HepG2 (cell line): ENCODE results near the gene IFT80. TPM values are rescaled to one million over a fixed set of nuclear protein-coding genes. Genes with fewer than 3 reads are reported as not detected.

Experiments
- ATAC-seq: fragments of 200-7000 bp; cut with Tn5 transposase; 3 replicates; pipeline ENCODE4 v1.9.1; 2020; ENCODE audit warnings: mild to moderate bottlenecking, moderate library complexity
- BruUV-seq: library from RNA; stranded (reverse); fragments of 400-500 nt; replicated peaks from 2 replicates; lab custom pipeline; 2021; lab: Mats Ljungman, UMichigan
- CTCF ChIA-PET: fragments of 300-600 bp; formaldehyde crosslinking; extraction: SDS; loops from one replicate; lab custom pipeline; 2021; ENCODE audit warnings: low total read pairs, inconsistent platforms, low intra/inter-chr PET ratio; lab: Yijun Ruan, JAX
- POLR2A ChIA-PET: fragments of 350-600 bp; sonication (Branson Sonifier 250); formaldehyde crosslinking; loops from one replicate; lab custom pipeline; 2020; ENCODE audit warnings: antibody characterized with exemption, inconsistent platforms; lab: Yijun Ruan, JAX
- DNase-seq: peaks from one replicate; pipeline ENCODE4 v3.0.0-alpha.2; 2015; ENCODE audit warnings: low spot score
- FAIRE-seq: peaks from 3 replicates; lab custom pipeline; 2011; peaks lifted over from hg19 to GRCh38; lab: Jason Lieb, UNC
- H2AFZ ChIP-seq: one replicate; pipeline ENCODE4 v1.6.1; 2011; ENCODE audit warnings: low read length, inconsistent platforms
- H3K27ac ChIP-seq: fragments of 300-600 bp; 3 replicates; pipeline ENCODE4 v1.8.0; 2011; ENCODE audit warnings: mixed run types, mild to moderate bottlenecking, mixed read lengths, low read length, inconsistent platforms; ENCODE audit not compliant: insufficient read depth; ENCODE audit errors: extremely low read length
- H3K27me3 ChIP-seq, 2 experiments: fragments of 200-600 bp in 1 of 2; 2 replicates in 1 of 2; 3 replicates in 1 of 2; pipeline versions ENCODE4 v1.6.0 to v1.8.0; 2011; ENCODE audit warnings: low read length in 2 of 2, mild to moderate bottlenecking in 2 of 2, moderate library complexity in 2 of 2, inconsistent platforms in 1 of 2; ENCODE audit not compliant: insufficient read depth in 2 of 2, control insufficient read depth in 1 of 2
- H3K36me3 ChIP-seq, 2 experiments: fragments of 200-600 bp in 1 of 2; replicated peaks in 1 of 2; 2 replicates in 1 of 2; 3 replicates in 1 of 2; pipeline versions ENCODE4 v1.5.1 to v1.8.0; 2011; ENCODE audit warnings: low read length in 2 of 2, inconsistent platforms in 1 of 2; ENCODE audit not compliant: insufficient read depth in 2 of 2, control insufficient read depth in 1 of 2
- H3K4me1 ChIP-seq: 2 replicates; pipeline ENCODE4 v1.5.1; 2012; ENCODE audit warnings: low read length, inconsistent platforms; ENCODE audit not compliant: insufficient read depth
- H3K4me2 ChIP-seq: 2 replicates; pipeline ENCODE4 v1.6.0; 2011; ENCODE audit warnings: low read depth, low read length, inconsistent platforms
- H3K4me3 ChIP-seq, 3 experiments: fragments of 200-600 bp in 1 of 3; sonication (generic), shearing (Covaris generic) in 1 of 3; replicated peaks in 1 of 3; 2 replicates each; pipeline ENCODE4 v1.5.1; 2011 to 2016; ENCODE audit warnings: low read length in 3 of 3, inconsistent platforms in 2 of 3, low read depth in 2 of 3, mild to moderate bottlenecking in 2 of 3, control low read depth in 1 of 3, mixed read lengths in 1 of 3; ENCODE audit not compliant: insufficient read depth in 1 of 3
- H3K79me2 ChIP-seq: one replicate; pipeline ENCODE4 v1.6.1; 2011; ENCODE audit warnings: low read length, inconsistent platforms; ENCODE audit not compliant: insufficient read depth
- H3K9ac ChIP-seq: 2 replicates; pipeline ENCODE4 v1.6.0; 2011; ENCODE audit warnings: mild to moderate bottlenecking, low read depth, low read length, inconsistent platforms; ENCODE audit not compliant: insufficient read depth
- H3K9me3 ChIP-seq: 2 replicates; pipeline ENCODE4 v1.5.1; 2012; ENCODE audit warnings: mild to moderate bottlenecking, low read length
- H4K20me1 ChIP-seq: 2 replicates; pipeline ENCODE4 v1.6.0; 2011; ENCODE audit warnings: inconsistent platforms, mild to moderate bottlenecking, low read length, moderate library complexity; ENCODE audit not compliant: insufficient read depth
- ARHGAP35 ChIP-seq: sonication (generic); formaldehyde crosslinking; IDR thresholded peaks from 2 replicates; pipeline ENCODE4 v1.9.0; 2022; ENCODE audit warnings: mild to moderate bottlenecking, inconsistent platforms, moderate library complexity, missing genetic modification reagents, borderline replicate concordance
- KAT7 ChIP-seq: IDR thresholded peaks from 2 replicates; pipeline ENCODE4 v1.6.1; 2018; ENCODE audit warnings: borderline replicate concordance, missing compliant biosample characterization
- KDM1A ChIP-seq: IDR thresholded peaks from 2 replicates; pipeline ENCODE4 v1.6.1; 2016; ENCODE audit warnings: missing compliant biosample characterization
- PHF20 ChIP-seq: sonication (generic); formaldehyde crosslinking; IDR thresholded peaks from 2 replicates; pipeline ENCODE4 v1.5.0; 2020; ENCODE audit warnings: mild to moderate bottlenecking, missing genetic modification reagents
- PREB ChIP-seq: sonication (generic); formaldehyde crosslinking; IDR thresholded peaks from 2 replicates; pipeline ENCODE4 v1.4.0; 2020; ENCODE audit warnings: missing genetic modification reagents
- SOX13 ChIP-seq, 3 experiments: fragments of 450-650 bp in 1 of 3; sonication (generic) in 1 of 3; formaldehyde crosslinking in 1 of 3; IDR thresholded peaks in 2 of 3; conservative IDR thresholded peaks in 1 of 3; 2 replicates each; pipeline versions ENCODE4 v1.5.0 to v1.6.1; 2016 to 2020; ENCODE audit warnings: antibody characterized with exemption in 1 of 3, mild to moderate bottlenecking in 1 of 3, missing compliant biosample characterization in 1 of 3, missing genetic modification reagents in 1 of 3, moderate library complexity in 1 of 3
- SOX6 ChIP-seq, 2 experiments: fragments of 450-650 bp in 1 of 2; sonication (generic) in 1 of 2; formaldehyde crosslinking in 1 of 2; IDR thresholded peaks; 2 replicates each; pipeline versions ENCODE4 v1.4.0 to v1.6.1; 2017 to 2020; ENCODE audit warnings: antibody characterized with exemption in 1 of 2, mild to moderate bottlenecking in 1 of 2, missing genetic modification reagents in 1 of 2
- TP53 ChIP-seq: sonication (generic); formaldehyde crosslinking; conservative IDR thresholded peaks from 2 replicates; pipeline ENCODE4 v1.4.0; 2020; ENCODE audit warnings: missing genetic modification reagents
- ZBTB7B ChIP-seq: sonication (generic); formaldehyde crosslinking; IDR thresholded peaks from 2 replicates; pipeline ENCODE4 v1.4.0; 2020; ENCODE audit warnings: missing genetic modification reagents
- ZEB1 ChIP-seq: IDR thresholded peaks from 2 replicates; pipeline ENCODE4 v1.6.1; 2012; ENCODE audit warnings: mild to moderate bottlenecking, low read depth, inconsistent platforms; ENCODE audit not compliant: insufficient replicate concordance
- ZNF101 ChIP-seq: sonication (generic); formaldehyde crosslinking; IDR thresholded peaks from 2 replicates; pipeline ENCODE4 v1.4.0; 2020; ENCODE audit warnings: mild to moderate bottlenecking, low read depth, missing genetic modification reagents, borderline replicate concordance
- ZNF17 ChIP-seq: sonication (generic); formaldehyde crosslinking; IDR thresholded peaks from 2 replicates; pipeline ENCODE4 v1.5.0; 2020; ENCODE audit warnings: mild to moderate bottlenecking, missing genetic modification reagents
- ZNF260 ChIP-seq: sonication (generic); formaldehyde crosslinking; IDR thresholded peaks from 2 replicates; pipeline ENCODE4 v1.4.0; 2020; ENCODE audit warnings: missing genetic modification reagents, low read depth, mild to moderate bottlenecking, borderline replicate concordance
- ZNF431 ChIP-seq: sonication (generic); formaldehyde crosslinking; IDR thresholded peaks from 2 replicates; pipeline ENCODE4 v1.9.0; 2022; ENCODE audit warnings: missing genetic modification reagents, low read depth, mild to moderate bottlenecking, borderline replicate concordance
- ZNF549 ChIP-seq: sonication (generic); formaldehyde crosslinking; IDR thresholded peaks from 2 replicates; pipeline ENCODE4 v1.5.0; 2020; ENCODE audit warnings: missing genetic modification reagents
- ZNF564 ChIP-seq: sonication (generic); formaldehyde crosslinking; IDR thresholded peaks from 2 replicates; pipeline ENCODE4 v1.8.1; 2023; ENCODE audit warnings: mild to moderate bottlenecking, missing genetic modification reagents
- WGBS: methylation state at CpG from one replicate; pipeline ENCODE4 v1.1.6; 2017; ENCODE audit warnings: low lambda C conversion rate; 5-methylcytosine and 5-hydroxymethylcytosine counted together
- in situ Hi-C: cut with HindIII; loops from 2 replicates; pipeline ENCODE4 v1.10.0; 2017; ENCODE audit warnings: low pct_unique_long_range_greater_than_20kb; ENCODE audit not compliant: extremely low pct_ligation_motif_present
- intact Hi-C: fragments of 100-400 bp; cut with micrococcal nuclease; formaldehyde crosslinking; loops from one replicate; pipeline ENCODE4 v1.10.0; 2022; ENCODE audit not compliant: unreplicated experiment
- polyA plus RNA-seq, 8 experiments: library from polyadenylated mRNA; depleted of rRNA in 3 of 8; stranded (reverse) in 7 of 8; unstranded in 1 of 8; fragments of >200 nt; fragmentation: Illumina TruSeq in 4 of 8; extraction: Trizol in 4 of 8; gene quantifications; 2 replicates each; pipeline versions ENCODE4 v1.2.1 to v1.2.3, GENCODE V29; 2011 to 2016; ENCODE audit warnings: low read depth in 4 of 8, missing spikeins in 1 of 8, mixed read lengths in 1 of 8; ENCODE audit not compliant: insufficient read depth in 1 of 8
- total RNA-seq, 5 experiments: library from RNA; depleted of rRNA; stranded (reverse); fragments of >200 nt; fragmentation: Illumina TruSeq; extraction: Trizol; gene quantifications; 2 replicates each; pipeline ENCODE4 v1.2.3, GENCODE V29; 2016; ENCODE audit warnings: low read depth in 1 of 5
- TF ChIP-seq, protein P1 (sequence below): sonication (generic); formaldehyde crosslinking; IDR thresholded peaks from 2 replicates; pipeline ENCODE4 v1.9.0; 2022; ENCODE audit warnings: missing genetic modification reagents, mild to moderate bottlenecking, borderline replicate concordance
- TF ChIP-seq, protein P2 (sequence below): sonication (generic); formaldehyde crosslinking; IDR thresholded peaks from 2 replicates; pipeline ENCODE4 v1.9.0; 2021; ENCODE audit warnings: missing genetic modification reagents, mild to moderate bottlenecking, borderline replicate concordance

IFT80 gene
- total and polyA plus RNA-seq, 2 of the 13 experiments (the other 11 are each of a cell fraction or from before 2014, with no cell fraction given): 11.4 to 15.7 TPM

DNA sequence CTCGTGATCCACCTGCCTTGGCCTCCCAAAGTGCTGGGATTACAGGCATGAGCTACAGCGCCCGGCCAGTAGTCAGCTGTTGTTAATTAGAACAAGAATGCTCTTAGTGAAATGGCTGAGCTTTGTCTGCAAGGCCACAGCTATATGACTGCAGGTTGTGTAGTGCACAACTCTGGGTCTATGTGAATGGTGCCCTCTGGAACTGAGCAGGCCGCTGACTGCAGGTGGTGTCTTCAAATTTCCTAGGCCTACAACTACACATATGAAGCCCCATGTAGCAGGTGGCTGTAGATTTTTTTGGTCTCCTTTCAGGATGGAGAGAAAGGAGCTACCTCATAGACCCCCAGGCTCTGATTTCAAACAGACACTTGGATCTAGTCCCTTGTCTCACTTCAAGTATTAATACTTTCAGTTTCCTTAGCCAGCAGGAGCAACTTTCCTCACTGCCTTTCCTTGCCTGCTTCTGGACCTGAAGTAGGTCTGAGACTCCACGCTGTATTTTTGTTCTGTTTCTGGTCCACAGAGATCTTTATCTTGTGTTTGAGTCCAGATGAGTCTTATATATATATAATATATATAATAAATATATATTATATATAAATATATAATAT lies 86.9 kb downstream of the IFT80 start:
- H3K9me3 ChIP-seq: no peaks in the 10 kb centered on the region
- ChIA-PET CTCF (no interaction called here), POLR2A (no interaction called here)
- no peaks in the 10 kb centered on the region for H3K27me3 ChIP-seq
- H3K27ac ChIP-seq: no peak overlapping the region
- H2AFZ ChIP-seq: no peak overlapping the region
- no peaks in the 10 kb centered on the region for H4K20me1 ChIP-seq
- no peak overlapping the region for H3K4me2 ChIP-seq
- 0 out of 2 replicates have a peak, but pooled peaks cover 5% of the 10 kb centered on the region for H3K4me1 ChIP-seq
- H3K36me3 ChIP-seq: no peaks in the 10 kb centered on the region; a peak in 1 of 5 replicates
- no TSS peak for BruUV-seq
- no peak; the same call in 2 of the 3 replicates for ATAC-seq
- no peak overlapping the region for H3K9ac ChIP-seq
- TF ChIP-seq TP53 (CRISPR knock-in tag) (no peak), ZBTB7B (CRISPR knock-in tag) (no peak), SOX6 (IDR thresholded peaks at IDR 0.05) (no peak), SOX6 (CRISPR knock-in tag; IDR thresholded peaks at IDR 0.05) (no peak), ZNF101 (CRISPR knock-in tag) (no peak), PHF20 (CRISPR knock-in tag) (no peak), KAT7 (CRISPR knock-in tag) (no peak), ZNF260 (CRISPR knock-in tag) (no peak), SOX13 (IDR thresholded peaks at IDR 0.05) (no peak), SOX13 (CRISPR knock-in tag; conservative IDR thresholded peaks at IDR 0.05 in 1 of 2, IDR thresholded peaks at IDR 0.05 in 1 of 2) (no peak), ZNF549 (CRISPR knock-in tag) (no peak), KDM1A (CRISPR knock-in tag) (no peak), ZNF564 (CRISPR knock-in tag) (no peak), PREB (CRISPR knock-in tag) (no peak), ZEB1 (no peak), ZNF431 (no peak), ARHGAP35 (no peak), ZNF17 (CRISPR knock-in tag) (no peak)
- TF ChIP-seq, protein P1, sequence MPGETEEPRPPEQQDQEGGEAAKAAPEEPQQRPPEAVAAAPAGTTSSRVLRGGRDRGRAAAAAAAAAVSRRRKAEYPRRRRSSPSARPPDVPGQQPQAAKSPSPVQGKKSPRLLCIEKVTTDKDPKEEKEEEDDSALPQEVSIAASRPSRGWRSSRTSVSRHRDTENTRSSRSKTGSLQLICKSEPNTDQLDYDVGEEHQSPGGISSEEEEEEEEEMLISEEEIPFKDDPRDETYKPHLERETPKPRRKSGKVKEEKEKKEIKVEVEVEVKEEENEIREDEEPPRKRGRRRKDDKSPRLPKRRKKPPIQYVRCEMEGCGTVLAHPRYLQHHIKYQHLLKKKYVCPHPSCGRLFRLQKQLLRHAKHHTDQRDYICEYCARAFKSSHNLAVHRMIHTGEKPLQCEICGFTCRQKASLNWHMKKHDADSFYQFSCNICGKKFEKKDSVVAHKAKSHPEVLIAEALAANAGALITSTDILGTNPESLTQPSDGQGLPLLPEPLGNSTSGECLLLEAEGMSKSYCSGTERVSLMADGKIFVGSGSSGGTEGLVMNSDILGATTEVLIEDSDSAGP (CRISPR knock-in tag): no peak
- TF ChIP-seq, protein P2, sequence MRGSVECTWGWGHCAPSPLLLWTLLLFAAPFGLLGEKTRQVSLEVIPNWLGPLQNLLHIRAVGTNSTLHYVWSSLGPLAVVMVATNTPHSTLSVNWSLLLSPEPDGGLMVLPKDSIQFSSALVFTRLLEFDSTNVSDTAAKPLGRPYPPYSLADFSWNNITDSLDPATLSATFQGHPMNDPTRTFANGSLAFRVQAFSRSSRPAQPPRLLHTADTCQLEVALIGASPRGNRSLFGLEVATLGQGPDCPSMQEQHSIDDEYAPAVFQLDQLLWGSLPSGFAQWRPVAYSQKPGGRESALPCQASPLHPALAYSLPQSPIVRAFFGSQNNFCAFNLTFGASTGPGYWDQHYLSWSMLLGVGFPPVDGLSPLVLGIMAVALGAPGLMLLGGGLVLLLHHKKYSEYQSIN (CRISPR knock-in tag): no peak
- H3K4me3 ChIP-seq: no peak overlapping the region
- no peaks in the 10 kb centered on the region for H3K79me2 ChIP-seq
- no peak for DNase-seq
- over 99% methylated on average over 5 of the region's 5 CpGs for WGBS
- in situ Hi-C loops (no loop called here), intact Hi-C loops (no loop called here)
- no peak for FAIRE-seq
